Head of caudate nucleus (tissue), 42 donors: ENCODE measurements around the gene ALKBH3.

Experiments
- DNase-seq, 42 donors: peaks; one replicate each; pipeline versions ENCODE4 v3.0.0 to v3.0.0-alpha.2; 2020 to 2021; ENCODE audit warnings: mixed read lengths in 7 of 42
- intact Hi-C: fragments of 100-400 bp; cut with DNase I; formaldehyde crosslinking; loops from one replicate; pipeline ENCODE4 v1.15.0; 2022

ALKBH3 gene

GRCh38 chr11:43933608-43934551 lies 53.2 kb downstream of the ALKBH3 start:
- intact Hi-C loops, result no loop called here

GRCh38 chr11:43934601-43935423 lies 54.2 kb downstream of the ALKBH3 start:
- peak in 1 of 42 donors; percentile 49 for DNase-seq
- intact Hi-C loops, result loop anchor here (5.0 kb wide), 1 partner anchor 33 kb away; no protein-coding TSS in a partner anchor

More at GRCh38 chr11:43933608-43934551, 53.2 kb downstream of the ALKBH3 start:
- DNase-seq, result peak in 20 of 42 donors; percentile 16 to 69 (median 46)

- peak in 2 of 42 donors; percentile 18 to 60 for DNase-seq
- intact Hi-C loops, result loop anchor here (5.0 kb wide), 1 partner anchor 33 kb away; no protein-coding TSS in a partner anchor
Measured at GRCh38 chr11:43935424-43935979, 54.9 kb downstream of the ALKBH3 start.

- intact Hi-C loops, result loop anchor here (5.0 kb wide), 1 partner anchor 34 kb away; no protein-coding TSS in a partner anchor
- DNase-seq, result no peak
Measured at GRCh38 chr11:43936076-43936475, 55.4 kb downstream of the ALKBH3 start.

- no peak for DNase-seq
- intact Hi-C loops, result loop anchor here (5.0 kb wide), 1 partner anchor 35 kb away; no protein-coding TSS in a partner anchor
Measured at GRCh38 chr11:43937434-43938411, 57.1 kb downstream of the ALKBH3 start.

- no peak for DNase-seq
- intact Hi-C loops, result loop anchor here (5.0 kb wide), 1 partner anchor 59 kb away; the partner anchor contains the start of gene ALKBH3
Measured at GRCh38 chr11:43941257-43941994, 60.8 kb downstream of the ALKBH3 start.

- DNase-seq, result peak in 27 of 42 donors; percentile 18 to 66 (median 40)
- intact Hi-C loops, result loop anchor here (5.0 kb wide), 1 partner anchor 61 kb away; the partner anchor contains the start of gene ALKBH3
Measured at GRCh38 chr11:43942662-43943371, 62.2 kb downstream of the ALKBH3 start.

- DNase-seq, result peak in 3 of 42 donors; percentile 11 to 50 (median 49)
- intact Hi-C loops, result loop anchor here (5.0 kb wide), 1 partner anchor 61 kb away; the partner anchor contains the start of gene ALKBH3
Measured at GRCh38 chr11:43943372-43943930, 62.8 kb downstream of the ALKBH3 start.

- peak in 6 of 42 donors; percentile 6 to 54 (median 34) for DNase-seq
- intact Hi-C loops, result loop anchor here (5.0 kb wide), 1 partner anchor 62 kb away; the partner anchor contains the start of gene ALKBH3
Measured at GRCh38 chr11:43943931-43944751, 63.5 kb downstream of the ALKBH3 start.

- intact Hi-C loops, result loop anchor here (5.0 kb wide), 2 partner anchors 63 to 92 kb away; partner anchors contain the start of gene ALKBH3
- peak in 41 of 42 donors; percentile 50 to 91 (median 75) for DNase-seq
Measured at GRCh38 chr11:43944761-43945311, 64.2 kb downstream of the ALKBH3 start.

- DNase-seq, result no peak
- intact Hi-C loops, result loop anchor here (5.0 kb wide), 1 partner anchor 90 kb away; no protein-coding TSS in a partner anchor
Measured at GRCh38 chr11:43947003-43947500, 66.4 kb downstream of the ALKBH3 start.

- intact Hi-C loops, result loop anchor here (5.0 kb wide), 1 partner anchor 89 kb away; no protein-coding TSS in a partner anchor
- DNase-seq, result no peak
Measured at GRCh38 chr11:43947815-43948214, 67.2 kb downstream of the ALKBH3 start.

GRCh38 chr11:43948341-43949225 lies 68.0 kb downstream of the ALKBH3 start:
- intact Hi-C loops, result loop anchor here (5.0 kb wide), 1 partner anchor 89 kb away; no protein-coding TSS in a partner anchor
- DNase-seq, result no peak
